Astrocyte of the cerebellum (primary cell): ENCODE measurements around the gene SLC35F3.

Experiments
- DNase-seq: peaks from one replicate; pipeline ENCODE4 v3.0.0-alpha.2; 2011; ENCODE audit warnings: low read depth
- H3K4me3 ChIP-seq: 2 replicates; pipeline ENCODE4 v1.5.1; 2011; ENCODE audit warnings: mild to moderate bottlenecking, low read depth, low read length, moderate library complexity
- CTCF ChIP-seq: IDR thresholded peaks from 2 replicates; pipeline ENCODE4 v1.5.1; 2012; ENCODE audit warnings: low read length, low read depth, moderate library complexity, mild to moderate bottlenecking; ENCODE audit errors: missing control alignments
- in situ Hi-C: cut with HindIII; loops from 2 replicates; pipeline ENCODE4 v1.10.0; 2017; ENCODE audit warnings: low sequenced_read_pairs

The SLC35F3 gene

DNA sequence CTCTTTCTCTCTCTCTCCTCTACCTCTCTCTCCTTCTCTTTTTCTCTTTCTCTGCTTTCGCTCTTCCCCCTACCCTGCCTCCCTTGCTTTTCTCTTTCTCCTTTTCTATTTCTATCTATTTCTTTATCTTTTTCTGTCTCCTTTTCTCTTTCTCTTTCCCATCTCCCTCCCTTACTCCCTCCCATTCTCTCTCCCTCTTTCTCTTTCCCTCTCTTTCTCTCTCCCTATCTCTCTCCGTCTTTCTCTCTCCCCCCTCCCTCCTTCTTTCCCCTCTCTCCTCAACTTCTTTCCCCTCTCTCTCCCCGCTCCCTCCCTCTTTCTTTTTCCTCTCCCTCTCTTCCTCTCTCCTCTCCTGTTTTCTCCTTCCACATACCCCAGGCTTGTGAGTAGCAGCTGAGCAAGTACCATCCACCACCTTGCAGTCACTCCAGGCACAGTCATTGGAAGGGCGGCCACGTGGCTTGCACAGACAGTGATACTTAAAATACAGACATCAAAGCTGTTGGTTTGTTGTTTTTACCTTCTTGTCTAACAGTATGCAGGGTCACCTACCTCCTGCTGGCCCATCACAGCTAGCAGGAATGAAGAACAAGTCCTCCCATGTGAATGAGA, 259.7 kb downstream of the SLC35F3 start:
- no peak for DNase-seq
- no peak overlapping the region for H3K4me3 ChIP-seq
- in situ Hi-C loops, result no loop called here
- no peak for TF ChIP-seq CTCF

DNA sequence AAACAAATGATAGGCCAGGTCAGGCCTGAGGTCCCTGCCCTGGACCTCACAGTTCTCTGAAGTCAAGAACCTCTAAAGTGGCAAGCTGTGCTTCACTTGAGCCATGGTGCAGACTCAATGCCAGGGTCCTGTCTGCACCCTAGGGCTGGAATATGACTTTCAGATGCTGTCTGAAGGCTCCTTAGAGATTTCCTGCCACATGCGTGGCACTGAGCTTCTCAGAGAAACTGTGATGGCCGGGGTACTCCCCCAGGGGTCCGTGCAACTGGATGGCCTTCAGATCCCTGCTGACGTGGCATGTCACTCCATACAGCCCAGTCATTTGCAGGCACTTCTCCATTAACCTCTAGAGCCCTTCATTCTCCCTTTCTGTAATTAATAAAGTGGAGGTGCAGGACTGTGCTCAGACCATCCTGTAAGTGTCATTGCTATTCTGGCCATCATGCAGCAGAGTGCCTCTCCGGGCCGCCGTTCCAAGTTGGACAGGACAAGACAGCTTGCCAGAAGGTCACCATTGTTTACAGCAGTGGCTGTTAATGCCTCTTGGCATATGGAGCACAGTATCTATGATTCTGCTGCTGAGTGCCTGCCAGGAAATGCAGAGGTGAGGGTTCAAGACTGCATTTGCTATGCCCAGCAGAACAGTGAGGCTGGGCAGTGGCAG, 263.7 kb downstream of the SLC35F3 start:
- H3K4me3 ChIP-seq, result no peak overlapping the region
- no peak for TF ChIP-seq CTCF
- no peak for DNase-seq
- in situ Hi-C loops, result no loop called here

DNA sequence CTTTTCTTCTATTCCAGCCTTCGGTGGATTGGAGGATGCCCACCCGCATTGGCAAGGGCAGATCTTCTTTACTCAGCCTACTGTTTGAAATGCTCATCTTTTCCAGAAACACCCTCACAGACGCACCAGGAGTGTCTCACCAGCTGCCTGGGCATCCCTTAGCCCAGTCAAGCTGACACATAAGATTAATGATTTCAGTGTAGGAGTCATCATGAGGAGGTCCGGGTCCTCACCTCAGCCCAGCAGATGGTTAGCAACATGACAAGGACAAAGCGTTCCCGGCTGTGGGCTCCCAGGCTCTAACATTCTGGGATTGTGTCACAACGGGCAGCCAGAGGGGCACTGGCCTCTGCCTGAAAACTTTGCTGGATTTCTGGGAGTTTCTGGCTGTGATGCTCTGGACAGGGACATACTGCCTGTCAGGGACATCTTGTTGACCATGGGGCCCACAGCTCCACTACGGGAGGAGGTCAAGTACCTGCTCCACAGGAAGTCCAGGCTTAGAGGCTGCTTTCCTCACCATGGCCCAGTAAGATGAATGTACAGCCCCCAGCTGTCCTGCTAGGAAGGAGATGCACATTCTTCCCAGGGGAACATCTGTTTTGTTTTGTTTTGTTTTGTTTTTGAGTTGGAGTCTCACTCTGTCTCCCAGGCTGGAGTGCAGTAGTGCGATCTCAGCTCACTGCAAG, 264.8 kb downstream of the SLC35F3 start:
- no peak for TF ChIP-seq CTCF
- in situ Hi-C loops, result no loop called here
- no peak for DNase-seq
- no peak overlapping the region for H3K4me3 ChIP-seq

DNA sequence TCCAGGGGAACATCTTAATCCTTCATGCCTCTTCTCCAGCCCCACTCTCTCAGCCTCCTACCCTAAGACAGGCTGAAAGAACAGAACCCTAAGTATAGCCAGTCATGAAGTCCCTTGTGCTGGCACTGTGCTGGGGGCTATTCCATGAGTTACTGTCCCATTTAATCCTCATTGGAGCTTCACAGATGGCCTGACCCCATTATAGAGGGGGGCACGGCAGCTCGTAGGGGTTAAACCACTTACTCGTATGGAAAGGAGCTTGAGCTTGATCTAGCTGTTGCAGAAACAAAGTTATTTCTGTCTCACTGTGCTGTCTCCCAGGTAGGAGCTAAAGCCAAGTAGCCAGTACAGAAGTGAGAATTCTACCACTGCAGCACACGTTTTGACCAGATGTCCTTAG, 265.6 kb downstream of the SLC35F3 start:
- in situ Hi-C loops, result no loop called here
- no peak for TF ChIP-seq CTCF
- no peak for DNase-seq
- no peak overlapping the region for H3K4me3 ChIP-seq

- in situ Hi-C loops, result no loop called here
- TF ChIP-seq CTCF, result no peak
Observed at GRCh38 chr1:234170622-234171021, 266.1 kb downstream of the SLC35F3 start.

DNA sequence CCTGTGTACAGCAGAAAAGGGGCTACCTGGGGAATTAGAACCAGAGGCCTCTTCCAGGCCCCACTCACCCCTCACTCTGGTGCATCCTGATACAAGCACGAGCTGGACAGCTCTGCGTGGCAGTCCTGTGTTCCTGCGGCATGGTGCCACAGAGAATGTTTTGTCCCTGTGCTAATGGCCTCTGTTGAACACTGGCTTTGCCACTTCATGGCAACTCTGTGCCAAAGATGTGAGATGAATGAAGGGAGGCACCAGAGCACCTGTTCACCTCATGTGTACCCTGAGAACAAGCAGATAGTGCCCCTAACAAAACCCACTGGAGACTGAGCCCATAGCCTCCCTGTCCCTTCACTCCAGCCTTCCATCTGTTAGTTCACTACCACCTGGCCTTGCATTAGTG, 269.5 kb downstream of the SLC35F3 start:
- in situ Hi-C loops, result no loop called here
- no peak for TF ChIP-seq CTCF
- no peak overlapping the region for H3K4me3 ChIP-seq
- no peak for DNase-seq

More at GRCh38 chr1:234170622-234171021, 266.1 kb downstream of the SLC35F3 start:
- no peak overlapping the region for H3K4me3 ChIP-seq
- DNase-seq, result no peak
